SU-DHL-6 (cell line): ENCODE results near the gene CD34.

ENCODE experiments used
- H2AFZ ChIP-seq: fragments of 200-600 bp; sonication (generic); 2 replicates; pipeline ENCODE4 v1.6.1; 2014; ENCODE audit warnings: low read depth, mild to moderate bottlenecking, moderate library complexity, mixed read lengths, antibody characterized with exemption, low read length; ENCODE audit not compliant: severe bottlenecking
- H3F3A ChIP-seq: fragments of 200-600 bp; shearing (Covaris generic); 2 replicates; pipeline ENCODE4 v1.6.0; 2016; ENCODE audit warnings: antibody characterized with exemption, mild to moderate bottlenecking; ENCODE audit not compliant: insufficient read depth
- H3K27ac ChIP-seq: fragments of 200-600 bp; sonication (generic); 2 replicates; pipeline ENCODE4 v1.5.1; 2016; ENCODE audit warnings: low read depth, mild to moderate bottlenecking, low read length, moderate library complexity, mixed read lengths
- H3K27me3 ChIP-seq: fragments of 200-600 bp; sonication (generic), shearing (Covaris generic); 2 replicates; pipeline ENCODE4 v1.6.0; 2014; ENCODE audit warnings: mild to moderate bottlenecking, low read length
- H3K36me3 ChIP-seq: fragments of 200-600 bp; sonication (generic); 2 replicates; pipeline ENCODE4 v1.6.1; 2014; ENCODE audit warnings: mild to moderate bottlenecking, low read length, mixed read lengths
- H3K4me2 ChIP-seq: fragments of 300-600, 200-600 bp; shearing (Covaris generic), sonication (generic); 2 replicates; pipeline ENCODE4 v1.6.0; 2014; ENCODE audit warnings: low read length, low read depth, mild to moderate bottlenecking; ENCODE audit not compliant: poor library complexity, severe bottlenecking
- H3K4me3 ChIP-seq: fragments of 200-600 bp; sonication (generic); 2 replicates; pipeline ENCODE4 v1.5.1; 2014; ENCODE audit warnings: antibody characterized with exemption, low read length, mild to moderate bottlenecking, mixed read lengths; ENCODE audit not compliant: insufficient read depth, poor library complexity, severe bottlenecking
- H3K79me2 ChIP-seq: fragments of 200-600 bp; sonication (generic); 2 replicates; pipeline ENCODE4 v1.6.1; 2014; ENCODE audit warnings: mild to moderate bottlenecking, low read length, moderate library complexity; ENCODE audit not compliant: insufficient read depth
- H3K9ac ChIP-seq: fragments of 200-600 bp; sonication (generic); 2 replicates; pipeline ENCODE4 v1.7.0; 2014; ENCODE audit warnings: mild to moderate bottlenecking, low read length
- H3K9me2 ChIP-seq: fragments of 200-600 bp; sonication (generic); replicated peaks from 2 replicates; pipeline ENCODE4 v1.6.1; 2014; ENCODE audit warnings: low read length; ENCODE audit not compliant: insufficient read depth
- H3K9me3 ChIP-seq: fragments of 200-600 bp; sonication (generic); 2 replicates; pipeline ENCODE4 v1.6.1; 2014; ENCODE audit warnings: low read length, mixed read lengths; ENCODE audit not compliant: insufficient read depth
- H4K20me1 ChIP-seq: fragments of 200-600 bp; sonication (generic); 2 replicates; pipeline ENCODE4 v1.6.1; 2014; ENCODE audit warnings: low read depth, mild to moderate bottlenecking, antibody characterized with exemption, low read length, moderate library complexity, mixed read lengths
- EZH2phosphoT487 ChIP-seq: fragments of 200-600 bp; sonication (generic), shearing (Covaris generic); conservative IDR thresholded peaks from 2 replicates; pipeline ENCODE4 v1.6.1; 2018; ENCODE audit warnings: mild to moderate bottlenecking, antibody characterized with exemption, low read length, moderate library complexity, mixed read lengths
- TF ChIP-seq, protein P1 (sequence below): fragments of 200-600 bp; sonication (generic); IDR thresholded peaks from one replicate; pipeline ENCODE4 v1.5.1; 2017; ENCODE audit warnings: antibody characterized with exemption, mild to moderate bottlenecking, low read length, moderate library complexity; ENCODE audit not compliant: insufficient read depth, poor library complexity, severe bottlenecking

CD34 gene

DNA sequence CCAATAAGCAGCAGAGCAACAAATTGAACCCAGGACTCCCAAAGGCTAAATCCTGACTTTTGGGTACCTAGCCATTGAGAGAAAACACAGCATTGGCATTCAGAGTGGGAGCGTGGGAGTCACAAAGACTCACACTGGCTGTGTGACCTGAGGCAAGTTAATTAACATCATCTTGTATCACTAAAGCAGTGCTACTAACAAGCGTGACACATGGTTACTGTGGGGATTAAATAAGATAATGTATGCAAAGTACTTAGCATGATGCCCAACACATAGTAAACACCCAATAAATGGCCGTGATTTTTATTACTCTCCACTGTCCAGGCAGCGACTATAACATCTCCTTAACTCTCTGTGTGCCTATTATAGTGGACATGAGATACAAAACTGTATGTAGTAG, 73.3 kb downstream of the CD34 start:
- H2AFZ ChIP-seq, result no peak overlapping the region
- no peaks in the 10 kb centered on the region for H4K20me1 ChIP-seq
- no peak for TF ChIP-seq EZH2phosphoT487
- TF ChIP-seq, protein P1, sequence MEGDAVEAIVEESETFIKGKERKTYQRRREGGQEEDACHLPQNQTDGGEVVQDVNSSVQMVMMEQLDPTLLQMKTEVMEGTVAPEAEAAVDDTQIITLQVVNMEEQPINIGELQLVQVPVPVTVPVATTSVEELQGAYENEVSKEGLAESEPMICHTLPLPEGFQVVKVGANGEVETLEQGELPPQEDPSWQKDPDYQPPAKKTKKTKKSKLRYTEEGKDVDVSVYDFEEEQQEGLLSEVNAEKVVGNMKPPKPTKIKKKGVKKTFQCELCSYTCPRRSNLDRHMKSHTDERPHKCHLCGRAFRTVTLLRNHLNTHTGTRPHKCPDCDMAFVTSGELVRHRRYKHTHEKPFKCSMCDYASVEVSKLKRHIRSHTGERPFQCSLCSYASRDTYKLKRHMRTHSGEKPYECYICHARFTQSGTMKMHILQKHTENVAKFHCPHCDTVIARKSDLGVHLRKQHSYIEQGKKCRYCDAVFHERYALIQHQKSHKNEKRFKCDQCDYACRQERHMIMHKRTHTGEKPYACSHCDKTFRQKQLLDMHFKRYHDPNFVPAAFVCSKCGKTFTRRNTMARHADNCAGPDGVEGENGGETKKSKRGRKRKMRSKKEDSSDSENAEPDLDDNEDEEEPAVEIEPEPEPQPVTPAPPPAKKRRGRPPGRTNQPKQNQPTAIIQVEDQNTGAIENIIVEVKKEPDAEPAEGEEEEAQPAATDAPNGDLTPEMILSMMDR, result no peak

GRCh38 chr1:207836591-207837347, 74.2 kb downstream of the CD34 start:
- no peak overlapping the region for H3K9ac ChIP-seq
- no peak overlapping the region for H3K4me2 ChIP-seq
- H3K27me3 ChIP-seq, result no peaks in the 10 kb centered on the region
- H3K79me2 ChIP-seq, result no peaks in the 10 kb centered on the region
- H4K20me1 ChIP-seq, result no peaks in the 10 kb centered on the region
- TF ChIP-seq, protein P1, result no peak
- no peak for TF ChIP-seq EZH2phosphoT487
- H3K9me3 ChIP-seq, result no peaks in the 10 kb centered on the region
- H3F3A ChIP-seq, result no peaks in the 10 kb centered on the region
- H2AFZ ChIP-seq, result no peak overlapping the region
- no peaks in the 10 kb centered on the region for H3K9me2 ChIP-seq
- H3K27ac ChIP-seq, result no peak overlapping the region
- H3K36me3 ChIP-seq, result no peaks in the 10 kb centered on the region
- H3K4me3 ChIP-seq, result no peak overlapping the region

More for the DNA sequence above, 73.3 kb downstream of the CD34 start:
- Histone ChIP-seq H3K27ac (no peak overlapping the region), H3K79me2 (no peaks in the 10 kb centered on the region), H3F3A (no peaks in the 10 kb centered on the region), H3K4me2 (no peak overlapping the region), H3K9me2 (no peaks in the 10 kb centered on the region), H3K9me3 (no peaks in the 10 kb centered on the region), H3K4me3 (no peak overlapping the region), H3K36me3 (no peaks in the 10 kb centered on the region), H3K9ac (no peak overlapping the region), H3K27me3 (no peaks in the 10 kb centered on the region)

DNA sequence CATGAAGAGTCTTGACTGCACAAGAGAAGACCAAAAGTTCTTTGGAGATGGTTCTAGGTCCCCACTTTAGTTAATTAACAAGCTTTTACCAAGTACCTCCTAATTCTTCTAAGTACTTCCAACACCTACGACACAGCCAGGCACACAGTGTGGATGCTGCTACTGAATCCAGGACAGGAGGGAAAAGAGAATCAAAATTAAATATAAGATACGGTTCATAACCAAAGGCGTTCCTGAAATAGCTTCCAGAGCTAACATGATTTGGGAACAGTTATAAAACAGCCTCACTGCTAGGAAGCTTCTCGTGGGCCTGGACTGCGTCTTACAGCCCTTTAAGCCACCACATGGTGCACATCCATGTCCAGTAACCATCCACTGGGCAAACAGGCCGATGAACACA, 75.0 kb downstream of the CD34 start:
- Histone ChIP-seq H2AFZ (no peak overlapping the region), H3K9me3 (no peaks in the 10 kb centered on the region), H4K20me1 (no peaks in the 10 kb centered on the region), H3K79me2 (no peaks in the 10 kb centered on the region), H3K9me2 (no peaks in the 10 kb centered on the region), H3K27me3 (no peaks in the 10 kb centered on the region), H3K36me3 (no peaks in the 10 kb centered on the region), H3K27ac (no peak overlapping the region), H3K9ac (no peak overlapping the region), H3K4me2 (no peak overlapping the region), H3K4me3 (no peak overlapping the region), H3F3A (no peaks in the 10 kb centered on the region)
- TF ChIP-seq, protein P1, result no peak
- TF ChIP-seq EZH2phosphoT487, result no peak
